GM12875 (cell line): Measurements from ENCODE around the gene GRM4.

ENCODE experiments used
- H3K4me3 ChIP-seq: one replicate; pipeline ENCODE4 v1.5.1; 2011; ENCODE audit warnings: low read depth, low read length, control low read depth
- CTCF ChIP-seq: IDR thresholded peaks from 2 replicates; pipeline ENCODE4 v1.5.1; 2011; ENCODE audit warnings: low read depth, mild to moderate bottlenecking, control low read depth, inconsistent platforms, low read length, moderate library complexity, borderline replicate concordance; ENCODE audit not compliant: insufficient read depth

Gene GRM4

GRCh38 chr6:34073540-34073939, 72.3 kb downstream of the GRM4 start:
- no peak for TF ChIP-seq CTCF
- no peak overlapping the region for H3K4me3 ChIP-seq

- H3K4me3 ChIP-seq, result no peak overlapping the region
- no peak for TF ChIP-seq CTCF
Measured at GRCh38 chr6:34072727-34073126, 73.2 kb downstream of the GRM4 start.

GRCh38 chr6:34071884-34072379, 74.0 kb downstream of the GRM4 start:
- H3K4me3 ChIP-seq, result no peak overlapping the region
- TF ChIP-seq CTCF, result no peak

GRCh38 chr6:34071136-34071883, 74.6 kb downstream of the GRM4 start:
- TF ChIP-seq CTCF, result no peak
- H3K4me3 ChIP-seq, result no peak overlapping the region

GRCh38 chr6:34070315-34071135, 75.4 kb downstream of the GRM4 start:
- no peak for TF ChIP-seq CTCF
- no peak overlapping the region for H3K4me3 ChIP-seq

GRCh38 chr6:34068462-34069044, 77.3 kb downstream of the GRM4 start:
- no peak for TF ChIP-seq CTCF
- no peak overlapping the region for H3K4me3 ChIP-seq
